Stimulated activated CD8-positive, alpha-beta memory T cell treated with anti-CD3 and anti-CD28 coated beads, Interleukin-2, amount 100 ng/mL, for 1 hour (primary cell): ENCODE measurements around the gene GAD1.

Source experiments
- DNase-seq, 2 donors: peaks; one replicate each; pipeline ENCODE4 v3.0.0-alpha.2; 2020; ENCODE audit warnings: low read depth in 2 of 2

Gene GAD1

DNA sequence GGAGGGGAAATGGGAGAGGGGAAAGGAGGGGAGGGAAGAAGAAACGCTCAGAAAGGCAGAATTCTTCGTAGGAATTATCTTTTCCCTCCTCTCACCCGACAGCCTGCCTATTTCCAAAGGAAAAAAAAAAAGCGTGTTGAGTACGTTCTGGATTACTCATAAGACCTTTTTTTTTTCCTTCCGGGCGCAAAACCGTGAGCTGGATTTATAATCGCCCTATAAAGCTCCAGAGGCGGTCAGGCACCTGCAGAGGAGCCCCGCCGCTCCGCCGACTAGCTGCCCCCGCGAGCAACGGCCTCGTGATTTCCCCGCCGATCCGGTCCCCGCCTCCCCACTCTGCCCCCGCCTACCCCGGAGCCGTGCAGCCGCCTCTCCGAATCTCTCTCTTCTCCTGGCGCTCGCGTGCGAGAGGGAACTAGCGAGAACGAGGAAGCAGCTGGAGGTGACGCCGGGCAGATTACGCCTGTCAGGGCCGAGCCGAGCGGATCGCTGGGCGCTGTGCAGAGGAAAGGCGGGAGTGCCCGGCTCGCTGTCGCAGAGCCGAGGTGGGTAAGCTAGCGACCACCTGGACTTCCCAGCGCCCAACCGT lies at the start of gene GAD1:
GAD1 (plus strand) TSS at position 384 of the 589 bp plus-strand sequence. CDS start 1,705 bp downstream, outside the sequence.
- peak in 1 of 2 donors; percentile 22 for DNase-seq

DNA sequence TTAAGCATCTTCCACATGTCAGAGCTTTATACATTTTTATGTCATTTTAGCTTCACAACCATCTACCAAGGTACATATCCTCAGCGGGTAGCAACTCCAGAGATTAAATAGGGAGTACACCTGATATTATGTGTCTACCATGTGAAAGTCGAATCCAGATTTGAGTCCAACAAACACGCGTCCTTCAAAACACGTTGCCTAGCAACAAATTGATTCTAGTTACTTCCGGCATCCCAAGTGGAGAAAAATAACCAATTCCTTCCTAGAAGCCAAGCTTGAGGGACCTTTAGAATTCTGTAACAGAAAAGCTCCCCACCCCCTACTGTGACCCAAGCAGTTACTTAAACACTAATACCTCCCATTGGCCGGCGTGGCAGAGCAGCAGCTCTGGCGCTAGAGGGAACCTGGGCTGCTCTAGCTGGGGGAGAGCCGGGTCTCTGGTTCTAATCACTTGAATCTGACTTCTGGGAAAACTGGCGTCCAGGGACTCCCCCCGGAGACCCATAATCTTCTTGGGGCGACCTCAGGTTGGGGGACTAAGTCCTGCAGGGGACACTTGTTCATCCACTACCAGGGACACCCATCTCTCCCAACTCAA lies 46.6 kb upstream of the GAD1 start, which contains the start of gene ERICH2:
ERICH2 (plus strand) TSS at position 371 of the 598 bp plus-strand sequence. CDS start 304 bp downstream, outside the sequence.
- DNase-seq: peak in 1 of 2 donors; percentile 6

DNA sequence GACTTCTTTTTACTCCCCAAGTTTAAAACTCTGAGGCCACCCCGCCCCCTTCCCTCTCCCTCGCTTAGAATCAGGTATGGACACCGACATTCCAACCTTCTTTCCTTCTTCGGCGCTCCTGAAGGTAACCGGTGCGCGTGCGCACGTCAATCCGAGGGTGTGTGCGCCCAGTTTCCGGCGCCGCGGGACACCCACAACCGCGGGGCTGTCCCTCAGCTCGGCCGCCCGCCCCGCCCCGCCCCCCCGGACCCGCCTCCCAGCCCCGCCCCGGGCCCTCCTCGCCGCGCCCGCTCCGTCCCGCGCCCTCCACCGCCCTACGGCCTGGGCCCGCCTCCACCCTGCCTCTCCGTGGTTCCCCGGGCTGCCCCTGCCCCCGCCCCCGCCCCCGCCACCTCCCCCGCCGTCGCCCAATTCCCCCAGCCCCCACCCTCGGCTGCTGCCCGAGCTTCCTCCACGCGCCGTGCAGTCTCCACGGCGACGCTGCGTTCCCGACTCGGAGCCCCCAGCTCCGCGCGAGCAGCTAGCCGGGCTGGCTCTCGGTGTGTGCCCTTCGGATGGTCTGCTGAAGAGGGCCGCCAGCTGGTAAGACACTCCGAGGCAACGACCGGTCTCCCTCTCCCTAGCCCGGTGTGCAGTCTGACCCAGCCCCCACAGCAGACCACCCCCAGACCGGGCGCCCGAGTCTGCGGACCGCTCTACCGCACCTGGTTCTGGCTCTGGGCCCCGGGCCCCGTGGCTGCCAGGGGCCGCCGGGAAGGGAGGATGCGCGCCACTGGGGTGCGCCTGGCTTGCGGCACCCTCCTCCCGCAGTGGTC lies 45.9 kb upstream of the GAD1 start:
- DNase-seq: peak; percentile 33 to 42

DNA sequence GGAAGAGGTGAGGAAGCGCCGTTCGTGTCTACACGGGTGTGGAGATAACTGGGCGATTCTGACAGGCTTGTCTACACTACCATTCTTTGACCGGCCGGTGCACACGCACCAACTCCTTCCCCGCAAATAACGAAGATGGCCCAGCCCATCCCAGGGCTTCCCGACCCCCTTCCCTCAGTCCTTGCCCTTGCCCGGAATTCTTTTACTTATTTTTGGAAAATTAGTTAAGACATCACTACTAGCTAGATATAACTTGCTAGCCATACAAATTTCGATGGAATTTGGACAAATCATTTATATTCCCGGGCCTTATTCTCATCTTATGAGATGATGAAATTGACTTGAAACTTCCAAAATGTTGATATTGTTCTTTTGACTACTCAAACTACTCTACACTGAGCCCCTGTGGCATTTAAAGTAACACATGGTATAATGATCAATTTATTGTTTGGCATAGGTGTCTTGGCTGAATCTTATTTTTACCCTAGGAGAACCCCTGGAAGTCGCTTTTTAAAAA lies 45.2 kb upstream of the GAD1 start:
- no peak for DNase-seq

DNA sequence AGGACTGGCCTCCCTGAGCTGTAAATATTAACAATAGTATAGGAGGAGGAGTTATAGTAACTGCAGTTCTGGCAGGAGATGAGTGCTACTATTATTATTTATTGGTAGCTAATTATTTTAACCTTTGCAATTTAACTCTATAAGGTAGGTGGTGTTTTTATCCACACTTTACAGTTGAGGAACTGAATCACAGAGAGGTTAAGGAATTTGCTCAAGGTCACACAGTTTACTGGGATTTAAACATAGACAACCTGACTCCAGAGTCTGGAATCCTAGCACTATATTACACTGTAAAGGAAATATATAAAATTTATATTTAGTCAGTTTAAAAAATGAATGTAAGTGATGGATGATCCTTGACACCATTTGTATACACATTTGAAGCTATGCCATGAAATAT lies 44.4 kb upstream of the GAD1 start:
- no peak for DNase-seq

DNA sequence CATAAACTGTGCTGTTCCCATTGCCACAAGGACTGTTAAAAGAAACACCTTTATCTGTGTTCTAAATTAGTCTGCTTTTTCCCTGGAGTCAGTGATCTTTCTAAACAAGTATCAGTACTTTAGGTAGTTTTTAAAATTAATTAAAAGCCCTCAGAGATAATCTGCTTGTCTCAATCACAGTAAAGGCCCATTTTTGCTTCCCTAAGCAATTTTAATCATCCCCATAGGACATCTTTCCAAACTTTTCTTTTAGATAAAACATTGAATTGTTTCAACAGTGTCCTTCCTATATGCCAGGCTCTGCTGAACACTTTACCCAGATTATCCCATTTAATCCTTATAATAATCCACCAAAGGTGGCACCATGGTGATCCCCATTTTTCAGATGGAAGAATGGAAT lies 42.6 kb upstream of the GAD1 start:
- no peak for DNase-seq

DNA sequence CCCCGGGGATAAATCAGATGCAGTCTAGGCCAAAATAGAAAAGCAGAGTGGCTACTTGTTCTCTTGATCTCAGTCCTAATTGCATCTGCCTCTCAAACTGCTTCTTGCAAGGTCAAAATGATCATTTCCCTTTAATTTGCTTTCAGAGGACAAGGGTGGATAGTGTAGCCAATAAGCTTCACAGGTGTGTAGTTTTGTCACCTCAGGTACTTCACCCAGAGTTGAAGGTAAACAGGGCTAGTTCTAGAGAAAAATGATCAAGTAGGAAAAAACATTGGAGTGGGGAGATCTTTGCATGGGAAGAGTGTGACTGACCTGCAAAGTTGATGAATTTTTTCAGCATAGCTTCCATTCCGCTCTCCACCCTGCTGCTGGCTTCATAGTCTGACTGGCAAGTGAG lies 37.8 kb upstream of the GAD1 start:
- no peak for DNase-seq

DNA sequence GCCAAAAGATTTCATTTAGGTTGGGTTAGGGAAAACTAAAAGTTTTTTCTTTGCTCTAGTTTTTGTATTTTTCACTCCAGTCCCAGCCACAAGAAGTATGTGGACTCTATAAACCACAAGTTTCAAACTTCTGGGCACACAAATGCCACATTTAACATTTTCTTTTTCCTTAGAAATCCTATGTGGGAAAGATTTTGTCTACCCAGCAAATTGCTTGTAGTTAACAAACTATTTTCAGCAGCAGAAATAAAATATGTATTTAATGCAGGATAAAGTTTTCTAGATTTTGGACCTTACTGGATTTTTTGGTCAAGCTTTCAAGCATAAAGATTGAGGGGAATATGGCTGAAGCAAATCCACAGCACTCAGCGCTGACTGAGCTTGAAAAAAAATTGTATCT lies 37.4 kb upstream of the GAD1 start:
- DNase-seq: no peak

DNA sequence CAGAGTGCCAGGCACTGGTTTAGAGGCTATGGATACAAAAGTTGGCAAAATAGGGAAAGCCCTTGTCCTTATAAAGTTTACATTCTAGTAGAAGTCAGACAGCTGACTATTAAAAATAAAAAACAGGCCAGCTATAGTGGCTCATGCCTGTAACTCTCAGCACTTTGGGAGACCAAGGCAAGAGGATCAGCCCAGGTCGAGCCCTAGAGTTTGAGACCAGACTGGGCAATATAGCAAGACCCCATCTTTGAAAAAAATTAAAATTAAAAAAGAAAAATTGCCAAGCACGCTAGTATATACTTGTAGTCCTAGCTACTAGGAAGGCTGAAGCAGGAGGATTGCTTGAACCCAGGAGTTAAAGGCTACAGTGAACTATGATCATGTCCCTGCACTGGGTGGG lies 34.0 kb upstream of the GAD1 start:
- no peak for DNase-seq

DNA sequence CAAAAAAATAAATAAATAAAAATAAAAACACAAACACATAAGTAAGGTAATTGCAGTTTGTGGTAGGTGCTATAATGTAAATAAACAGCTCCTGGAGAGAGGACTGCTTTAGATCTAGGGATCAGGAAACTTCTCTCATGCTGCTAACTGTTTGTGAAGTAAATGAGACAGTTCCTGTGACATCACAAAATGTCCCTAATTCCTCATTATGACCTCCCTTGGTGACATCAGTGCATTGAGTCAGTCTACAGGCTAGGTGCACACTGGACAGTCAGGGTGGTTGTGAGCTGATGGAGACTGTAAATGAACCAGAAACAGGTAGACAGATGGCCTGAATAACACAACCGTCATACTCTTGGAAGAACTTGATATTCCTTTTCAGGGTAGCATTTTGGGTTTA lies 33.1 kb upstream of the GAD1 start:
- no peak for DNase-seq

DNA sequence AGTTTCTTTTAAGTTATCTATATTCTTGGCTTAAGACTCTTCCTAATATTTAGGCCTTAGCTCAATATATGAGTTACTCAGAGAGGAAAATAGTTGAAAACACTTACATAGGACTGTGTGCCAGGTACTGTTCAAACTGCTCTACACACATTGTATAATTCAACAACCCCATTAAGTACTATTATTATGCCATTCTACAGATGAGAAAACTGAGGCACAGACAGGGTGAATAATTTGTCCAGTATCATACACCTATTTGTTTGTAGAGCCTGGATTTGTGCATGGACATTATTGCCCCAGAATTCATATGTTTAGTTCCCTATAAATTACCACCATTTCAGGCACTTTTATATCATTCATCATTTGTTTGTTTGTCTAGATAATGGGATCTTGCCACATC lies 17.7 kb upstream of the GAD1 start:
- no peak for DNase-seq

DNA sequence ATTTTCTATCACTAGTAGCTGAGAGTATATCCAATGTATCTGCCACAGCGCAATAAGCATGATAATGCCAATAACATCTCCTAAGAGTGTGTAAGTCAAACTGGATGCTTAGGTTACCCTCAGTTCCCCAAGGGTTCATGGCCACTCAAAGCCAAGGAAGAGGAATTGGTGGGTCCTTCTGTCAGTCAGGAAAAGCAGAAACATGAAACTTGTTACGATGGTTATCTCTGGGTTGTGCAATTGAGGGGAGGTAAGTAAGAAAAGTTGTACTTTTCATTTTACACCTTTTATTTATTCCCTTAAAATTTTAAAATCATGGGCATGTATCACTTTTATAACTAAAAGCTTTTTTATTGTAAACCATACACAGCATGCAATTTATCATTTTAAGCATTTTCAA lies 10.1 kb upstream of the GAD1 start:
- no peak for DNase-seq

DNA sequence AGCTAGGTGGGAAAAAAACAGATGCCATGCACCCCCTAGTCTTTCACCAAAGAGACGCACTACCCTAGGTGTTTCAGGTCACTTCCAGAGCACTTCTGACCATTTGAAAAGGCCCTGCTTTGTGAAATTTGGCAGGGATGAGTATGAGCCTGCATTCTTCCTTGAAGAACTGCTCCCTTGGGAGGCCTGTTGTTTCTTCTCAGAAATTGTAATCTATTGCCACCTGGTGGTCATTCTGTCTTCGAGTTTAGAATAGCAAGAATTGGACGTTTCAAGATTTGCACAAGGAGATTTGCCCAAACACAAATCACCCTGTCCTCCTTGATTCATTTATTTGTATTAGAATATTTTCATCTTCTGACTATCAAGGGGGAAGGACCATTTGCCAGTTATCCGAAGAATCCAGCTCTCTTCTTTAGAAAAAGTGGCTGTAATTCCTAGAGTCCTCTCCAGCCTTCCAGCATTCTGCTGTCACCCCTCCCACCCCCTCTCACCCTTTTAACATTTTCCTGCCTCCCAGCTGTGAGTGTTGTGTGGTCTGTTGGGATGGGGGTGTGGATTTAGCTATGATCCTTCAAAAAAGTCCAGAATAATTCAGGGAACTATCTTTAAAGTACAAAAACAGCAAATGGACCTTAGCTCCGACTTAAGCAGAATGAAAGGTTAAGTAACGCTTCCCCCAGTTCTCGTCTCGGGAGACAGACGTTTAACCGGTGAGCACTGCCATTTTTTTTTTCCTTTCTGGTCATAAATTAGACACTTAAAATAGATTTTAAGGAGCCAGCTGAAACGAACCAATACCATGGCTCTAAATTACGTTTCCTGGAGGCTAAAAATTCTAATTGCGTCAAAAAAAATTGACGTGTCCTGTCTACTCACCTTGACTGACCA lies 3.7 kb upstream of the GAD1 start:
- DNase-seq: no peak

DNA sequence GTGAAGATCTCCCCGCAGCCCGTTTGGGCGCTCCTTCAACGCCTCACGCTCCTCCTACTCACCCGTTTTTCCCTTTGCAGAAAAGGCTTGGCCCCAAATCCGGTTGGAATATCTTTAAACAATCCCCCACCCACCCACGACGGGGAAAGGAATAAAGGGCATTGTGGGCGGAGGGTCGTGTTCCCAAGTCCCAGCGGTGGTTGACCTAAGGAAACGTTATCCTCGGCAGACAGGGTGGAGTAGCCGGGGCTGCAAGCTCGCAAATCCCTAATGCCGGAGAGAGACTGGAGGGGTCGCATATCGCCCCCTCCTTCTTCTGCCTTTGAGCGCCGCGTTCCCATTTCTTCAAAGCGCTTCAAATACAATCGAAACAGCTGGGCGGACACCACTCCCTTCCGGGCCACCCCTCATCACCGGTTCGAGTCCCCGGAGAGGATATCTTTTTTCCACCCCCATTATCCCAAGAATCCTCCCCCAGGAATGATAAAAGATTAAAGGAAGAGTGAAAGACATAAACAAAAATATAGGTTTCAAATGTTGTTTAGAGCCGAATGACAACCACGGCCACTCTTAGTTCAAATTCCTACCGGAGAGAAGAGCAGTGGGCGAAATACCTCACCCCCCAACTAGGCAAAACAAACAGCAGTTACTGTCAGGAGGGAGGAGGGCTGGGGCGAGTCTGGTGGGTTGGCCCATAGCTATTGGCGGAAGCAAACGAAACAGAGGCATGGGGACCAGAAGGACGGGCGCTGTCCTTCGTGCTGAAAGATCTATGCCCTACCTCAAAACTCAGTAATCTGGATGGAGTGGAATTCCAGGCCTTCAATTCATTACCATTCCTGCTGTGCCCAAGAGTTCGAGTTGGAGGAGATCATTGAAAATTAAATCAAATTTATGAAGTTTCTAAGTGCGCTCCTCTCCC lies 2.8 kb upstream of the GAD1 start:
- no peak for DNase-seq

DNA sequence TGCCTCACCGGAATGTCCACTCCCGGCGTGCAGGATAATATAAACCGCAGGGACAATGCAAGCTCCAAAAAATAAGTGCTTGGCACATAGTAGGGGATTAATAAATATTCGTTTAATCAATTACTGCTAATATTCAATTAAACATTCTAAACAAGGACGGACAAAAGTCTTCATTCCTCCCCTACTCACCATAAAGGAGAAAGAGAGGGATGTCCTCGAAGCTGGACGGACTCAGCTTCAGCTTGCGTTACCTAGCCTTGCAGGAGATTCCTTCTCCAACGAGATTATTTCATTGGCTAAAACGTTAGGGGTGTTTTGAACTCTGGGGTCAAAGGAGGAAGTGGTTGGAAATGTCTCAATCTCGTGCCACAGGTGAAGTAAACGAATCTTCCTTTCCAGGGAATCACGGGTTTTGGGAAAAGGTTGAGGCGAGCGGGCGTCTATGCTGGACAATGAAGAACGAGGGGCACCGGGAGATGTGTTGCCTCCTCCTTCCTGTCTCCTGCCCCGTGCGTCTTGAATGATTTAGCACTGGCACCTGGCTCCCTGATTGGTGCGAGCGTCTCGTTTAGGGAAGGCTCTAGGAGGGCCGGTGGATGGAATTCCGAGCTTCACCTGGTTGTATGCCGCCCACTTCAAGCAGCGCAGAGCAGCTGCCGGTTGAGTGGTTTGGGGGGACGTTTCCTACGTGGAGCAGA lies 2.0 kb upstream of the GAD1 start:
- DNase-seq: no peak

DNA sequence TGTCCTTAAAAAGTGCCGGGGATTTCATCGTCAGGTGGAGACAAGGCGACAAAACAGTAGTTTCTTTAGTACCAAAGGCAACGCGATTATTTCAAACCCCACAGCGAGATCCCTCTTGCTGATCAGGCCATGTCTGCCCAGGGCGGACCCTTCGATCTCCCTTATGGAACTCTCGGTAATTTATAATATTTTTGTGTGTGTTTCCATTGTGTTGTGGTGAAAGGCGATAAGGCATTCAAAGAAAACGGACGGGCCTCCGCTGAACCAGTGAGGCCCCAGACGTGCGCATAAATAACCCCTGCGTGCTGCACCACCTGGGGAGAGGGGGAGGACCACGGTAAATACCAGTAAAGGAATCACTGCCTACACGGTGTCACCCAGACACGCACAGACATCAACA lies 1.4 kb upstream of the GAD1 start:
- no peak for DNase-seq

DNA sequence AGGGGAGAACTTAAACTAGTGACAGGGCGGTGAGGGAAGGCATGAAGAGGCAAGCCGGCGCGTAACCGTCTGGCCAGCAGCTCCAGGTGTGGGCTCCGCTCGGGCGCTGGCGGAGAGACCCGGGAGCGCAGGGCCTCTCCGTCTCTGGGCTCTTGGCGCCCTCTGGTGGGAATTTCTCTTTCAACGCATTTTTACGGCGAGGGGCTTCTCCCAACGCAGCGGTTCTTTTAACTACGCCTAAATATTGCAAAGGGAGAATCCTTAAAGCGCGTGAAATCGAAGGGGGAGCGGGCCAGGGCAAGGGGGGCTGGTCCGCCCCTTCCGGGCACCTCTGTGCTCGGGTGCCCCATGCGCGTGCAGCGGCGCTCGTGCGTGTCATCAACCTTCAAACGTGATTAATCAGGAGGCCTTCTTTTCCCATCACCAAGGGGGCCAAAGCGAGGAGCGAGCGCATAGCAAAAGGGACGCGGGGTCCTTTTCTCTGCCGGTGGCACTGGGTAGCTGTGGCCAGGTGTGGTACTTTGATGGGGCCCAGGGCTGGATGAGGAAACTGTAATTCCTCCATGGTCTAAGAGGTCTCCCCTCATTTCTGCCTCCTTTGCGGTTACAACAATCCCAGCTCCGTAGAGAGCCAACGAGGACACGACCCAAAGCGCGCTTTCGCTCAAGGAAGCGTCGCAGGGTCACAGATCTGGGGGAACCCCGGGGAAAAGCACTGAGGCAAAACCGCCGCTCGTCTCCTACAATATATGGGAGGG lies 762 bp upstream of the GAD1 start:
- DNase-seq: peak; percentile 21 to 35

DNA sequence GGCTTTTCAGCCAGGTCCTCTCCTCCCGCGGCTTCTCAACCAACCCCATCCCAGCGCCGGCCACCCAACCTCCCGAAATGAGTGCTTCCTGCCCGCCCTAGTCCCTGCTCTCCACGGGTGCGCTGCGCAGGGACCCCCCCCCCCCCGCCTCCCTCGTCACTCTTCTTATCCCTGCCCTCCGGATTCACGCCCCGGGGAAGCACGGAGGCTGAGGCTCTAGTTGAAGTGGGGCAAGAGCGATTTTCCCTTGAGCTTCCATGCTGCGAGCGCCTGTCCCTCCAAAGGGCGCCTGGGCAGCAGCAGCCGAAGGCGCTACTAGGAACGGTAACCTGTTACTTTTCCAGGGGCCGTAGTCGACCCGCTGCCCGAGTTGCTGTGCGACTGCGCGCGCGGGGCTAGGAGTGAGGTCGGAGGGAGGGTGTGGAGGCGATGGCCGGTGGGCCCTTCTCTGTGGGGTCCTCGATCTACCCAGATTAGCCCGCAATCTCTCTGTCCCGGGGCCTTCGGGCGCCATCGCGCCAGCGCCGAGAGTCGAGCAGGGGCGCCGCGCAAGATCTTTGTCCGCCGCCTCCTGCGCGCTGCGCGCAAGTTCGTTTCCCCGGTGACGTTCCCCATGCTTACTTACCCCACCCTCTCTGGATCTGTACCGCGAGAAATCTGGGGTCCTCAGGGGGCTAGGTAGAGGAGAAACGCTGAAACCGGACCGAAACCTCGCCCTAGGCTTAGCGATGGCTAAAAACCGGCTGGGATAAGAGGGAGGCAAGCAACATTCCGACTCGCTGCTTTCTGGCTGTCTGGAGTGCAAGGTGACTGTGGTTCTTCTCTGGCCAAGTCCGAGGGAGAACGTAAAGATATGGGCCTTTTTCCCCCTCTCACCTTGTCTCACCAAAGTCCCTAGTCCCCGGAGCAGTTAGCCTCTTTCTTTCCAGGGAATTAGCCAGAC lies 677 bp downstream of the GAD1 start:
- no peak for DNase-seq
